NT2/D1 (cell line): ENCODE results near the gene SRGAP3.

ENCODE experiments used
- SUZ12 ChIP-seq: IDR thresholded peaks from 2 replicates; pipeline ENCODE4 v1.6.1; 2011; ENCODE audit not compliant: insufficient read length, insufficient read depth; ENCODE audit errors: extremely low read depth
- YY1 ChIP-seq: IDR thresholded peaks from 2 replicates; pipeline ENCODE4 v1.6.1; 2011; ENCODE audit not compliant: insufficient read length, insufficient read depth
- ZNF274 ChIP-seq: IDR thresholded peaks from 2 replicates; pipeline ENCODE4 v1.6.1; 2011; ENCODE audit warnings: mild to moderate bottlenecking, low read depth, low read length

DNA sequence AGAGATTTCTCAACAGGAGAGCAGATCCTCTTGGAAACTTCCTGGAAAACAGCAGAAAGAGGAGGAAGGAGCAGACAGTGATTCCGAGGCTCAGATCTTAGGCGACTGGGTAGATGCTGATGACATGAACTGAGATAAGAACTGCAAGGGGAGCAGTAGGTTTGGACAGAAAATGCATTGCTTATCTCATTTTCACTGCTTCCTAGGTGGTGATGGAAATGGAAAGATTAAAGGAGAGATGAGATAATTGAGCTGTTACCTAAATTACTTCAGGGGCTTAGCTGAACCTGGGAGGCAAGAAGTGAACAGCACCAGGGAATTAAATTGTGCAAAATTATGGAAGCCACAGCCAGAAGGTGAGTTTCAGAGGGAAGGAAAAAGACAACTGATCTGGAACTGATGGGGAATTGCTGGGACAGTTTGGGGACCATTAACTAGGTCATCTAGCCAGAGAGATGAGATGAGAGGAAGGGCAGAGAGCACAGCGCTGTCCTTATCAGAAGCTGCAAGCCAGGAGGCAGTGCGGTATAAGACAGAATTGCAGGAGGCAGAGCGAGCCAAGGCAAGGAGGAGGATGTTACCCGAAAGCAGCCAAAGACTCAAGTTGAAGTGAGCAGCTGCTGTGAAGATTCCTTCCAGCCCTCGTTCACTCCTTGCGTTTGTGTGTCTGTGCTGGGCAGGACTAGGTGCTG lies 140.4 kb downstream of the SRGAP3 start:
- TF ChIP-seq YY1, result no peak
- TF ChIP-seq SUZ12, result no peak
- TF ChIP-seq ZNF274, result no peak
